Stimulated activated CD4-positive, alpha-beta T cell treated with anti-CD3 and anti-CD28 coated beads, Interleukin-12 subunit alpha, Interleukin-12 subunit beta, amount 100 ng/mL, for 48 hours (primary cell): ENCODE data around the gene KRT15.

ENCODE experiments used
- DNase-seq, 3 donors: peaks; one replicate each; pipeline ENCODE4 v3.0.0-alpha.2; 2020; ENCODE audit warnings: low read depth in 2 of 3, low spot score in 1 of 3

Gene KRT15

GRCh38 chr17:41505809-41506767 is 12.6 kb downstream of the KRT15 start:
- no peak for DNase-seq

GRCh38 chr17:41505007-41505808 is 13.5 kb downstream of the KRT15 start, which contains the start of gene KRT13:
KRT13 (minus strand) TSS chr17:41505612; CDS start chr17:41505550, 62 bp downstream.
- no peak for DNase-seq

GRCh38 chr17:41504246-41504977 is 14.3 kb downstream of the KRT15 start:
- DNase-seq, result no peak

GRCh38 chr17:41503202-41503601 is 15.5 kb downstream of the KRT15 start:
- no peak for DNase-seq

GRCh38 chr17:41500131-41500911 is 18.4 kb downstream of the KRT15 start:
- no peak for DNase-seq

GRCh38 chr17:41499714-41500113 is 19.0 kb downstream of the KRT15 start:
- no peak for DNase-seq

- DNase-seq, result no peak
Observed at GRCh38 chr17:41498276-41498675, 20.4 kb downstream of the KRT15 start.

- peak; percentile 63 to 73 (median 68) for DNase-seq
Observed at GRCh38 chr17:41496803-41497484, 21.7 kb downstream of the KRT15 start.

GRCh38 chr17:41494524-41494923 is 24.2 kb downstream of the KRT15 start:
- DNase-seq, result no peak

GRCh38 chr17:41492771-41493170 is 25.9 kb downstream of the KRT15 start:
- DNase-seq, result no peak

- no peak for DNase-seq
Observed at GRCh38 chr17:41492351-41492750, 26.3 kb downstream of the KRT15 start.

- no peak for DNase-seq
Observed at GRCh38 chr17:41491476-41491875, 27.2 kb downstream of the KRT15 start.

GRCh38 chr17:41490000-41490990 is 28.4 kb downstream of the KRT15 start:
- no peak for DNase-seq

- no peak for DNase-seq
Observed at GRCh38 chr17:41489531-41489930, 29.2 kb downstream of the KRT15 start, which contains the start of gene KRT36. KRT36 (minus strand) TSS chr17:41489910; CDS start chr17:41489864, 46 bp downstream.

- DNase-seq, result peak; percentile 17 to 47 (median 21)
Observed at GRCh38 chr17:41486809-41487530, 31.7 kb downstream of the KRT15 start.

GRCh38 chr17:41486316-41486715 is 32.4 kb downstream of the KRT15 start:
- no peak for DNase-seq

- no peak for DNase-seq
Observed at GRCh38 chr17:41484920-41485904, 33.5 kb downstream of the KRT15 start.
